Endodermal cell (in vitro differentiated cells): ENCODE results near the gene FAM174B. TPM values are rescaled to one million over a fixed set of nuclear protein-coding genes. Genes with fewer than 3 reads are reported as not detected.

ENCODE experiments used
- DNase-seq: peaks from one replicate; pipeline ENCODE4 v3.0.0-alpha.2; 2017
- H3K27ac ChIP-seq: 2 replicates; pipeline ENCODE4 v1.5.1; 2013; ENCODE audit warnings: mild to moderate bottlenecking, low read depth, low read length, moderate library complexity
- H3K27me3 ChIP-seq: 2 replicates; pipeline ENCODE4 v1.6.1; 2013; ENCODE audit warnings: mild to moderate bottlenecking, low read length, moderate library complexity; ENCODE audit not compliant: insufficient read depth, control insufficient read depth, poor library complexity, severe bottlenecking
- H3K36me3 ChIP-seq: 2 replicates; pipeline ENCODE4 v1.7.0; 2013; ENCODE audit warnings: mild to moderate bottlenecking, low read length, moderate library complexity; ENCODE audit not compliant: control insufficient read depth, insufficient read depth
- H3K4me1 ChIP-seq: one replicate; pipeline ENCODE4 v1.7.0; 2013; ENCODE audit warnings: low read length; ENCODE audit not compliant: control insufficient read depth, insufficient read depth
- H3K4me3 ChIP-seq: 2 replicates; pipeline ENCODE4 v1.5.1; 2013; ENCODE audit warnings: mild to moderate bottlenecking, low read length, moderate library complexity
- H3K9ac ChIP-seq: 2 replicates; pipeline ENCODE4 v1.6.1; 2013; ENCODE audit warnings: mild to moderate bottlenecking, low read length, moderate library complexity; ENCODE audit not compliant: poor library complexity, severe bottlenecking; ENCODE audit errors: extremely low read depth
- H3K9me3 ChIP-seq: 2 replicates; pipeline ENCODE4 v1.6.1; 2013; ENCODE audit warnings: mild to moderate bottlenecking, low read length, moderate library complexity; ENCODE audit not compliant: control insufficient read depth
- H3K27ac Mint-ChIP-seq: 2 replicates; pipeline ENCODE4 v1.8.0; 2020; ENCODE audit warnings: mixed read lengths
- H3K27me3 Mint-ChIP-seq: 2 replicates; pipeline ENCODE4 v1.8.0; 2021; ENCODE audit warnings: mild to moderate bottlenecking, mixed read lengths; ENCODE audit not compliant: insufficient read depth
- H3K36me3 Mint-ChIP-seq: 2 replicates; pipeline ENCODE4 v1.8.0; 2020; ENCODE audit warnings: low read depth, mixed read lengths
- H3K4me1 Mint-ChIP-seq: 2 replicates; pipeline ENCODE4 v1.8.0; 2020; ENCODE audit warnings: mixed read lengths
- H3K4me3 Mint-ChIP-seq: 2 replicates; pipeline ENCODE4 v1.8.0; 2020; ENCODE audit warnings: mild to moderate bottlenecking, moderate library complexity, mixed read lengths
- H3K9me3 Mint-ChIP-seq: 2 replicates; pipeline ENCODE4 v1.8.0; 2020; ENCODE audit warnings: mild to moderate bottlenecking, mixed read lengths
- CTCF ChIP-seq: fragments of 200-600 bp; sonication (generic); conservative IDR thresholded peaks from 2 replicates; pipeline ENCODE4 v1.5.0; 2021; ENCODE audit warnings: antibody characterized with exemption, mild to moderate bottlenecking
- WGBS, 2 experiments: methylation state at CpG; one replicate each; pipeline versions ENCODE4 v1.1.5 to v1.1.7; 2013; ENCODE audit warnings: missing lambda C conversion rate in 2 of 2, mixed read lengths in 1 of 2; ENCODE audit not compliant: insufficient coverage in 1 of 2, insufficient read length in 1 of 2; 5-methylcytosine and 5-hydroxymethylcytosine counted together
- total RNA-seq, 2 donors: library from RNA; stranded (reverse); fragmentation: NEBNext Ultra II Directional in 1 of 2; extraction: Animal tissue kit (Norgen Biotek cat#: 25700) in 1 of 2; gene quantifications; 2 replicates in 1 of 2; 3 replicates in 1 of 2; pipeline ENCODE4 v1.2.1, GENCODE V29; 2021

The FAM174B gene
- total RNA-seq, 2 donors from 2014 or later: 66.0 to 105 TPM

GRCh38 chr15:92603278-92603677 lies 52.3 kb downstream of the FAM174B start:
- no peak overlapping the region for H3K4me3 Mint-ChIP-seq
- H3K4me1 ChIP-seq: no peaks in the 10 kb centered on the region
- H3K27ac ChIP-seq: no peak overlapping the region
- no peaks in the 10 kb centered on the region for H3K27me3 ChIP-seq
- no peak for DNase-seq
- no peak overlapping the region for H3K27ac Mint-ChIP-seq
- H3K36me3 Mint-ChIP-seq: peaks cover 16% of the 10 kb centered on the region
- peaks cover 17% of the 10 kb centered on the region for H3K9me3 ChIP-seq
- H3K9ac ChIP-seq: no peak overlapping the region
- H3K4me1 Mint-ChIP-seq: peaks cover 17% of the 10 kb centered on the region
- H3K27me3 Mint-ChIP-seq: peaks cover 4% of the 10 kb centered on the region
- H3K9me3 Mint-ChIP-seq: peaks cover 31% of the 10 kb centered on the region
- 94 to 100% methylated on average over 3 to 5 of the region's 5 CpGs for WGBS, 2 experiments
- H3K36me3 ChIP-seq: no peaks in the 10 kb centered on the region
- no peak for TF ChIP-seq CTCF
- H3K4me3 ChIP-seq: no peak overlapping the region

- no peak overlapping the region for H3K9ac ChIP-seq
- no peak overlapping the region for H3K27ac Mint-ChIP-seq
- no peaks in the 10 kb centered on the region for H3K4me1 ChIP-seq
- peaks cover 8% of the 10 kb centered on the region for H3K36me3 Mint-ChIP-seq
- 93 to 94% methylated on average over 2 of the region's 2 CpGs for WGBS, 2 experiments
- H3K9me3 ChIP-seq: peaks cover 17% of the 10 kb centered on the region
- no peak overlapping the region for H3K4me3 ChIP-seq
- peaks cover 12% of the 10 kb centered on the region for H3K4me1 Mint-ChIP-seq
- H3K27ac ChIP-seq: no peak overlapping the region
- no peak overlapping the region for H3K4me3 Mint-ChIP-seq
- peaks cover 4% of the 10 kb centered on the region for H3K27me3 Mint-ChIP-seq
- H3K9me3 Mint-ChIP-seq: peaks cover 28% of the 10 kb centered on the region
- H3K36me3 ChIP-seq: no peaks in the 10 kb centered on the region
- DNase-seq: no peak
- no peak for TF ChIP-seq CTCF
- H3K27me3 ChIP-seq: no peaks in the 10 kb centered on the region
These were observed 53.3 kb downstream of the FAM174B start for GRCh38 chr15:92602267-92602593.

GRCh38 chr15:92601592-92602266 lies 53.8 kb downstream of the FAM174B start:
- TF ChIP-seq CTCF: no peak
- H3K9me3 Mint-ChIP-seq: peaks cover 28% of the 10 kb centered on the region
- no peak overlapping the region for H3K27ac Mint-ChIP-seq
- 86 to 94% methylated on average over 1 to 3 of the region's 3 CpGs for WGBS, 2 experiments
- peaks cover 4% of the 10 kb centered on the region for H3K27me3 Mint-ChIP-seq
- Histone ChIP-seq H3K27ac (no peak overlapping the region), H3K27me3 (no peaks in the 10 kb centered on the region), H3K36me3 (no peaks in the 10 kb centered on the region), H3K4me1 (no peaks in the 10 kb centered on the region), H3K4me3 (no peak overlapping the region), H3K9me3 (peaks cover 17% of the 10 kb centered on the region), H3K9ac (no peak overlapping the region)
- no peak overlapping the region for H3K4me3 Mint-ChIP-seq
- peaks cover 12% of the 10 kb centered on the region for H3K4me1 Mint-ChIP-seq
- peaks cover 8% of the 10 kb centered on the region for H3K36me3 Mint-ChIP-seq
- no peak for DNase-seq
